Stimulated activated CD8-positive, alpha-beta memory T cell treated with anti-CD3 and anti-CD28 coated beads, Interleukin-4, amount 100 ng/mL, for 4 hours (primary cell): Measurements from ENCODE around the gene C19orf25.
A peak's percentile ranks its signal among the peaks of the same experiment; 100 is the strongest.
"Not testable (repeated sequence)": the region's sequence is repeated elsewhere in the genome, so short reads cannot be mapped to it uniquely, and the experiment has no call there.

ENCODE experiments used
- DNase-seq, 2 donors: peaks; one replicate each; pipeline ENCODE4 v3.0.0-alpha.2; 2020; ENCODE audit warnings: low read depth in 2 of 2, low spot score in 1 of 2

Gene C19orf25

GRCh38 chr19:1478934-1479707 is at the start of gene C19orf25:
C19orf25 (minus strand) TSS chr19:1479215; CDS start chr19:1478903, 312 bp downstream.
- DNase-seq = peak; percentile 77 to 83

DNA sequence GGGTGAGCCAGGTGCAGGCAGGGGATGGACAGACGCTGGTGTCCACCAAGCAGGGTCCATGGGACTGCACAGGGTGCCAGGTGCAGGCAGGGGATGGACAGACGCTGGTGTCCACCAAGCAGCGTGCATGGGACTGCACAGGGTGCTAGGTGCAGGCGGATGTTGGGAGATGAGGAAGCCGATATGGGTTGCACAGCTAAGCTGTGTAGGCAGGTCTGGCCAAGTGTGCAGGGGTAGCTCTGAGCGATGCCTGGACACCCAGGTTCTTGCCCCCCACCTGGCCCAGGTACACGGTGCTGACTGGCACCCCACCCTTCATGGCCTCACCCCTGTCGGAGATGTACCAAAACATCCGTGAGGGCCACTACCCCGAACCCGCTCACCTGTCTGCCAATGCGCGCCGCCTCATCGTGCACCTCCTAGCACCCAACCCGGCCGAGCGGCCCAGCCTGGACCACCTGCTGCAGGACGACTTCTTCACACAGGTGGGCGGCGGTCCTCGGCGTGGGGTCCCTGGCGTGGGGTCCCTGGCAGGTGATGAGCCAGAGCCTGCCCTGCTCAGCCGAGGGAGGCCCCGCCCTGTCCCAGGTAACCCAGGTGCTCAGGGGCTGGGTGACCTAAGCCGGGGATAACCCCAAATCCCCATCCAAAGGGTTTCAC is 48.8 kb upstream of the C19orf25 start:
- DNase-seq = no peak

- no peak for DNase-seq
Measured at GRCh38 chr19:1526979-1527649, 48.1 kb upstream of the C19orf25 start.

DNA sequence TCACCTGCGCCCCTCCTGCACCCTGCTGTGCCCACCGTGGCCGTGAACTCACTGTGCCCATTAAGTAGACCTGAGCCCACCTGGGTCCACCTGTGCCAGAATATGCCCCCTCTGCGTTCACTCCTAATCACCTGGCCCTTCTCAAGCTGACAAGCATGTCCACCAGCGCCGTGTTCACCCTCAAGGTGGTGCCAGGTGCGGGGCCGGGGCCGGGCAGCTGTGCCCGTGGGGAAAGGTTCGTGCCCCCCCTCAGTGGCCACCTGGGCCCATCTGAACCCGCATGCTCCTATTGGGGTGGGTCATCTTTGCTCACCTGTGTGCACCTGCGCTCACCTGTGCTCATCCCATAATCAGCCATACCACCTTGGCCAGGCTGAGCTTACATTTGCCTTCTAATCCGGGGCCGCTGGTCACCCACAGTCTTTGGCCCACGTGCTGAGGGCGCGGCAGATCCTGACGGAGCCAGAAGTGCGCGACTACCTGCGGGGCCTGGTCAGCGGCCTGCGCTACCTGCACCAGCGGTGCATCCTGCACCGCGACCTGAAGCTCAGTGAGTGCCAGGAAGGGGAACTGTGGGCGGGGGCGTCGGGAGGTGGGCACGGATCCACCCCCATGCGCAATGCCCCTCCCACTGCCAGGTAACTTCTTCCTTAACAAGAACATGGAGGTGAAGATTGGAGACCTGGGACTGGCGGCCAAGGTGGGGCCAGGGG is 47.2 kb upstream of the C19orf25 start:
- no peak for DNase-seq

DNA sequence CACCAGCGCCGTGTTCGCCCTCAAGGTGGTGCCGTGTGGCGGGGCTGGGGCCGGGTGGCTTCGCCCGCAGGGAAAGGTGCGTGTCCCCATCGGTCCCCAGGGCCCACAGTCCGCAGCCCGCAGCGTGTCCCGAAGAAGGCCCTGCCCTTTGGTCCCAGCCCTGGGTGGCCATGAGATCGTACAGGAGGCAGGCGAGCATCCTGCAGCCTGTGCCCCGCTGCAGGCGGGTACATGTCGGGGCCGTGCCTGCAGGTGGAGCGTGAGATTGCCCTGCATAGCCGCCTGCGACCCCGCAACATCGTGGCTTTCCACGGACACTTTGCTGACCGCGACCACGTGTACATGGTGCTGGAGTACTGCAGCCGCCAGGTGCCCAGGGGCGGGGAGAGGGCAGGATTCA is 46.3 kb upstream of the C19orf25 start:
- no peak for DNase-seq

DNA sequence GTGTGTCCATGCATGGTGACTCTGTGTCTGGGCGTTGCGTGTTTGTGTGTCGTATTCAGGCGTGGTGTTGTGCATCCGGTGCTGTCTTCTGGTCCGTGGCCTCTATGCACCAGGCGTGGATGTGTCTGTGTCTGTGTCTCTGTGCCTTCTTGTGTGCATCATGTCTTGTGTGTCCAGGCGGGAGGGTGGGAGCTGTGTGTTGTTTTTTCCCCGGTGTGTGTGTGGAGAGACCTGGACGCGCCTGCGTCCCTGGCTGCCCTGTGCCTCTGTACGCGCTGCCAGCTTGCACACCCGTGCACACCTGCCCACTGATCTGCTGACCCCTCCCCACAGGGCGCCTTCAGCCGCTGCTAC is 45.9 kb upstream of the C19orf25 start:
- no peak for DNase-seq

GRCh38 chr19:1524287-1524971 is 45.4 kb upstream of the C19orf25 start:
- DNase-seq = no peak

GRCh38 chr19:1523412-1524286 is 44.6 kb upstream of the C19orf25 start, which contains the start of gene PLK5:
PLK5 (plus strand) TSS chr19:1524077; CDS start chr19:1526997, 2,920 bp downstream.
- no peak for DNase-seq

DNA sequence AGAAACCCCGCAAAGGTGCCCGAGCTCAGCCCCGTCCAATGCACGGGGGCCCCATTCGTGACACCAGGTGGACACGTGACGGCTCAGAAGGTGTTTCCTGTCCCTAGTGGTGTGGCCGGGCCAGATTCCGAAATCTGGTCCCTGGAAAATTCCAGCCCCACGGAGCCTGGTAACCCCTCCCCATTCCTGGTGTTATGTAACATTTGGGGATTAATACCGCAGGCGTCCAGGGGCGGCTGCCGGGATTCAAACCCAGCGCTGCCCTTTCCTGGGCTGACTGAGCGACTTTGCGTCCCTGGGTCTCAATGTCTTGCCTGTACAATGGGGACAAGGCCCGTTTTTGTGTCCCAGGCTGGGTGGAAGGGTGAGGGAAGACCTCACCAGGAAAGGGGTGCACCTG is 43.8 kb upstream of the C19orf25 start:
- no peak for DNase-seq

- no peak for DNase-seq
Measured at GRCh38 chr19:1522061-1522460, 43.0 kb upstream of the C19orf25 start.

DNA sequence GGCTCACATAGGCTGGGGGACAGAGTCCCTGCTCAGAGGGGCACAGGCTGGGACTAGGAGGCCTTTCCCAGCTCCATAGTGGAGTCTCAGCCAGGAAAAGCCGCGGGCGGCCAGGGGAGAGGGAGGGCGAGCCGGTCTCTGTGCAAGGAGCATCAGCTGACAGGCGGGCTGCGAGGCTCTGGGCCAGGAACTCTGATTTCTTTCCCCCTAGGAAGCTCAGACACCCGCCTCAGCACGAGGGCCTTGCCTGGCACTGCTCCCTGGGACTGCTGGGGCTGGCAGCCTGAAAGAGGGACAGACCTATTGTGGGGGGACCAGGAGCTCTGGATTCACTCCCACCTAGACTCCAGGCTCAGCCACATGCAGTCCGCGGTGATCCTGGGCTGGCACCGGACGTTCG is 42.6 kb upstream of the C19orf25 start:
- DNase-seq = no peak

DNA sequence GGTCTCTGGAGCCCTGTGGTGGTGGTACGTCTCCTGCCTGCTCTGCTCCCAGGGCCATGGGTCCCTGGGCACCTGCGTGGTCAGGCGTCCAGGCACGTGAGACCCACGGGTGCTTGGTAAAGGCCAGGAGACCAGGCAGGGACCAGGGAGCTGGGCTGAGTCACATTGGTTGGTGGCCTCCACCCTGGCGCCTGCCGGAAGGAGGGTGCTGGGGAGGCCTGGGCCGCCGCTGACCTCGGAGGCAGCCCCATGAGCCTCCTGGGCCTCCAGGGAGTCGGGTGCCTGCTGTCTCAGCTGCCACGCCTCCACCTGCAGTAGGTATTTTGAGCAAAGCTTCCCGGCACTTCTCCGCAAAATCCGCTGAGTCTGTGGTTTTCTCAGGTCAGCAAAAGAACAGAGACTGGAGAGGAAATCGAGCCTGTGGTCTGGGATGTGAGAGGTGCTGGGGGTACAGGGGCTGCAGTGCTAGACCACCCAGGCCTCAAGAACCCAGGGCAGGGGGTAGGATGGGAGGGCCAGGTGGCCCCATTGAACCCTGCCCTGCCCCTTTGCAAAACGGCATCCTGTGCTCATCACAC is 41.3 kb upstream of the C19orf25 start:
- no peak for DNase-seq

- not testable (repeated sequence) for DNase-seq
Measured at GRCh38 chr19:1519802-1520201, 40.8 kb upstream of the C19orf25 start.

GRCh38 chr19:1518471-1518870 is 39.5 kb upstream of the C19orf25 start:
- DNase-seq = no peak

GRCh38 chr19:1516395-1516753 is 37.4 kb upstream of the C19orf25 start:
- DNase-seq = no peak

DNA sequence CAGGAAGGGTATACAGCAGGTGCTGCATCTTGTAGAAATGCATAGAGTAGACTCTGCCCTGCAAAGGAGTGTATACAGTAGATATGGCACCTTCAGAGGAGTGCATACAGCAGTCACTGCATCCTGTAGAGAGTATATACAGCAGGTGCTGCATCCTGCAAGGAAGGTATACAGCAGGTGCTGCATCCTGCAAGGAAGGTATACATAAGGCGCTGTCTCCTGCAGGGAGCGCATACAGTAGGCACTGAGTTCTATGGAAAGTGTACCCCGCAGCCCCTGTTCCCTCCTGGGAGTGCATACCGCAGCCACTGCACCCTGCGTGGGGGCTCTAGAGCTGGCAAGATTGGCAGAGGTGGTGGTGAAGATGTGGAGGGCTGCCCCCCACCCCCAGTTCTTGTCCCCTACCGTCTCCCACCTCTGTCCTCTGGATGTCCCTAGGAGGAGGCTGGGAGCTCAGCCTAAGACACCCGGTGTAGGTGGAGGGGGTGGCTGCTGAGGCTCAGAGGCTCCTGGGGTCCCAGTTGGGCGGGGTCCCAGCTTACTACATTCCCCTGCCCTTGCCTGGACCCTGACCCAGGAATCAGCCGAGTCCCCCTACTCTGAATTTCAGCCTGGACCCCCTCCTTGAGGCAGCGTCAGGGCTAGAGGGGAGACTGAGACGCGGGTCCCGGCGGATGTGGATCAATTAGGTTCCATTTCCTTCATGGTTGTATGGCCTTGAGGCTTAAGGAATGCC is 36.1 kb upstream of the C19orf25 start:
- no peak for DNase-seq

- no peak for DNase-seq
Measured at GRCh38 chr19:1514295-1514661, 35.3 kb upstream of the C19orf25 start.

DNA sequence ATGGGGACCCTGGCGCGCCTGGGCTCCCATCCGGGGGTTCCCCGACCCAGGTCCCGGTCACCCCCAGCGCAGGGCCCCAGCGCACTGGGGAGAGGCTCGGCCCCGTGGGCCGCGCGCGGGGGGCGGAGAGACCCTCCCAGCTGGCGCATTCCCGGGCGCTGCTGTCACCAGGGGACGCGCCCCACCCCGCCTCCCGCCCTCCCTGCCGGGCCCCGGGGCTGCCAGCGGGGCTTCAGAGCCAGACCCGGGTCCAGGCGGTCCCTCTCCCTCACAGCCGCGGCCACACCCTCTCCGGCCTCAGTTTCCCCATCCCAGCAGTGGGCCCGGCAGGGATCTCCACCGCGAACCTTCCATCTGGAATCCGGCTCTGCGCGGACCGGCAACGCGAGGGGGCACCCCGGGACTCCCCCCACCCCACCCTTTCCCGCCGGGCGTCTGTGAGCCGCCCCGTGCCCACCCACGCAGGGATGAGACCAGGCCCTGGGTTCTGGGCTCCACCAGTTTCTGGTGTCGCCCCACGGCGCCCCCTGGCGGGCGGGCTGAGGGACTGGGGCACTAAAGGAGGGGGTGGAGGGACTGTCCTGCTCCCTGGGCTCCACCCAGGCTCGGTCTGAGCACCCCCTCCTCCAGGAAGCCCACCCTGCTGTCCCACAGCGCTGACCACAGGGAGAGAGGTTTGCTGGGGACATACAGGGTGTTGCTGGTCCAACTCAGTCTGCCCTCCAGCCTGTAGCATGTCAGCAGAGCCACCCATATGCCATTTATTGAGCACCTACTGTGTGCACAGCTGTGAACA is 34.7 kb upstream of the C19orf25 start:
- DNase-seq = peak; percentile 11 to 24
